Gastroesophageal sphincter (tissue), 3 donors: ENCODE data around the gene TANC1.

ENCODE experiments used
- EP300 ChIP-seq: sonication (generic); formaldehyde crosslinking; IDR thresholded peaks from one replicate; pipeline ENCODE4 v1.6.1; 2017; ENCODE audit warnings: antibody characterized with exemption, mild to moderate bottlenecking
- POLR2AphosphoS5 ChIP-seq: sonication (generic); formaldehyde crosslinking; IDR thresholded peaks from one replicate; pipeline ENCODE4 v1.6.1; 2017; ENCODE audit warnings: antibody characterized with exemption
- TF ChIP-seq, protein P1 (sequence below), 4 experiments: fragments of 200-600 bp in 2 of 4; fragments of 450-650 bp in 2 of 4; sonication (generic) in 1 of 4; IDR thresholded peaks; one replicate each; pipeline ENCODE4 v1.5.1; 2017 to 2019; ENCODE audit warnings: antibody characterized with exemption in 4 of 4, mild to moderate bottlenecking in 2 of 4, moderate library complexity in 2 of 4

DNA sequence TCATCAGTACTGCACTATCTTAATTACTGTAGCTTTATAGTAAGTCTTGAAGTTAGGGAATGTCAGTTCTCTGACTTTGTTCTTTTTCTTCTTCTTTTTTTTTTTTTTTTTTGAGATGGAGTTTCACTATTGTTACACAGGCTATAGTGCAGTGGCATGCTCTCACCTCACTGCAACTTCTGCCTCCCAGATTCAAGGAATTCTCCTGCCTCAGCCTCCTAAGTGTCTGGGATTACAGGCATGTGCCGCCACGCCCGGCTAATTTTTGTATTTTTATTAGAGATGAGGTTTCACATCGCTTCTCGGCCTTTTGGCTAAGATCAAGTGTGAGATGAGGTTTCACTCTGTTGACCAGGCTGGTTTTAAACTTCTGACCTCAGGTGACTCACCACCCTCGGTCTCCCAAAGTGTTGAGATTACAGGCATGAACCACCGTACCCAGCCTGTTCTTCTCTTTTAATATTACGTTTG lies 41.9 kb upstream of the TANC1 start:
- TF ChIP-seq, protein P1, sequence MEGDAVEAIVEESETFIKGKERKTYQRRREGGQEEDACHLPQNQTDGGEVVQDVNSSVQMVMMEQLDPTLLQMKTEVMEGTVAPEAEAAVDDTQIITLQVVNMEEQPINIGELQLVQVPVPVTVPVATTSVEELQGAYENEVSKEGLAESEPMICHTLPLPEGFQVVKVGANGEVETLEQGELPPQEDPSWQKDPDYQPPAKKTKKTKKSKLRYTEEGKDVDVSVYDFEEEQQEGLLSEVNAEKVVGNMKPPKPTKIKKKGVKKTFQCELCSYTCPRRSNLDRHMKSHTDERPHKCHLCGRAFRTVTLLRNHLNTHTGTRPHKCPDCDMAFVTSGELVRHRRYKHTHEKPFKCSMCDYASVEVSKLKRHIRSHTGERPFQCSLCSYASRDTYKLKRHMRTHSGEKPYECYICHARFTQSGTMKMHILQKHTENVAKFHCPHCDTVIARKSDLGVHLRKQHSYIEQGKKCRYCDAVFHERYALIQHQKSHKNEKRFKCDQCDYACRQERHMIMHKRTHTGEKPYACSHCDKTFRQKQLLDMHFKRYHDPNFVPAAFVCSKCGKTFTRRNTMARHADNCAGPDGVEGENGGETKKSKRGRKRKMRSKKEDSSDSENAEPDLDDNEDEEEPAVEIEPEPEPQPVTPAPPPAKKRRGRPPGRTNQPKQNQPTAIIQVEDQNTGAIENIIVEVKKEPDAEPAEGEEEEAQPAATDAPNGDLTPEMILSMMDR (IDR thresholded peaks at IDR 0.05) = no peak
- TF ChIP-seq POLR2AphosphoS5 (no peak), EP300 (no peak)
